Measurements from ENCODE around the gene SP6. TPM values are rescaled to one million over a fixed set of nuclear protein-coding genes. Genes with fewer than 3 reads are reported as not detected.

Gene SP6
- polyA plus RNA-seq, 1 experiment: 0.04 TPM

- POLR2A ChIA-PET: no interaction called here
- peaks cover 29% of the 10 kb centered on the region for H3K27me3 ChIP-seq (ENCODE audit: control insufficient read depth, insufficient read depth, low read length)
- CTCF ChIA-PET: interaction anchor here (2.7 kb wide), 1 partner anchor 27 kb away, joined by 11 read pairs; no protein-coding TSS in a partner anchor
Measured at GRCh38 chr17:47871048-47871447, 20.1 kb upstream of the SP6 start.

GRCh38 chr17:47870056-47870455 is 19.1 kb upstream of the SP6 start:
- TF ChIP-seq, protein P1, sequence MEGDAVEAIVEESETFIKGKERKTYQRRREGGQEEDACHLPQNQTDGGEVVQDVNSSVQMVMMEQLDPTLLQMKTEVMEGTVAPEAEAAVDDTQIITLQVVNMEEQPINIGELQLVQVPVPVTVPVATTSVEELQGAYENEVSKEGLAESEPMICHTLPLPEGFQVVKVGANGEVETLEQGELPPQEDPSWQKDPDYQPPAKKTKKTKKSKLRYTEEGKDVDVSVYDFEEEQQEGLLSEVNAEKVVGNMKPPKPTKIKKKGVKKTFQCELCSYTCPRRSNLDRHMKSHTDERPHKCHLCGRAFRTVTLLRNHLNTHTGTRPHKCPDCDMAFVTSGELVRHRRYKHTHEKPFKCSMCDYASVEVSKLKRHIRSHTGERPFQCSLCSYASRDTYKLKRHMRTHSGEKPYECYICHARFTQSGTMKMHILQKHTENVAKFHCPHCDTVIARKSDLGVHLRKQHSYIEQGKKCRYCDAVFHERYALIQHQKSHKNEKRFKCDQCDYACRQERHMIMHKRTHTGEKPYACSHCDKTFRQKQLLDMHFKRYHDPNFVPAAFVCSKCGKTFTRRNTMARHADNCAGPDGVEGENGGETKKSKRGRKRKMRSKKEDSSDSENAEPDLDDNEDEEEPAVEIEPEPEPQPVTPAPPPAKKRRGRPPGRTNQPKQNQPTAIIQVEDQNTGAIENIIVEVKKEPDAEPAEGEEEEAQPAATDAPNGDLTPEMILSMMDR (IDR thresholded peaks at IDR 0.05; ENCODE audit: low read depth, low read length): no peak
- H3K4me3 ChIP-seq (ENCODE audit: low read depth, low read length): no peak overlapping the region
- H3K27me3 ChIP-seq (ENCODE audit: control insufficient read depth, insufficient read depth, low read length): peaks cover 26% of the 10 kb centered on the region
- DNase-seq (ENCODE audit: low read depth, low spot score): no peak
- no peak overlapping the region for H3K27ac ChIP-seq (ENCODE audit: low read depth, low read length)
- H3K9me3 ChIP-seq (ENCODE audit: control insufficient read depth, insufficient read depth, low read length): peaks cover 3% of the 10 kb centered on the region; the same call in 1 of the 2 replicates
- CTCF ChIA-PET: interaction anchor here (1.3 to 2.7 kb wide), 2 partner anchors 26 to 28 kb away, joined by 4 to 11 read pairs; partner anchors contain the start of gene SCRN2
- POLR2A ChIA-PET: no interaction called here

More at GRCh38 chr17:47871048-47871447, 20.1 kb upstream of the SP6 start:
- TF ChIP-seq, protein P1 (IDR thresholded peaks at IDR 0.05; ENCODE audit: low read depth, low read length): no peak
- peaks cover 3% of the 10 kb centered on the region; the same call in 1 of the 2 replicates for H3K9me3 ChIP-seq (ENCODE audit: control insufficient read depth, insufficient read depth, low read length)
- DNase-seq (ENCODE audit: low read depth, low spot score): no peak
- no peak overlapping the region for H3K27ac ChIP-seq (ENCODE audit: low read depth, low read length)
- no peak overlapping the region for H3K4me3 ChIP-seq (ENCODE audit: low read depth, low read length)

GRCh38 chr17:47869114-47869513 is 18.2 kb upstream of the SP6 start:
- POLR2A ChIA-PET: no interaction called here
- DNase-seq (ENCODE audit: low read depth, low spot score): no peak
- peaks cover 26% of the 10 kb centered on the region for H3K27me3 ChIP-seq (ENCODE audit: control insufficient read depth, insufficient read depth, low read length)
- CTCF ChIA-PET: interaction anchor here (0.7 kb wide), 1 partner anchor 22 kb away, joined by 3 read pairs; no protein-coding TSS in a partner anchor
- H3K27ac ChIP-seq (ENCODE audit: low read depth, low read length): no peak overlapping the region
- H3K4me3 ChIP-seq (ENCODE audit: low read depth, low read length): no peak overlapping the region
- TF ChIP-seq, protein P1 (IDR thresholded peaks at IDR 0.05; ENCODE audit: low read depth, low read length): no peak
- H3K9me3 ChIP-seq (ENCODE audit: control insufficient read depth, insufficient read depth, low read length): peaks cover 3% of the 10 kb centered on the region; the same call in 1 of the 2 replicates

GRCh38 chr17:47867813-47868533 is 17.0 kb upstream of the SP6 start:
- ChIA-PET POLR2A (interaction anchor here (0.6 kb wide), 1 partner anchor 128 kb away, joined by 4 read pairs; no protein-coding TSS in a partner anchor), CTCF (no interaction called here)

DNA sequence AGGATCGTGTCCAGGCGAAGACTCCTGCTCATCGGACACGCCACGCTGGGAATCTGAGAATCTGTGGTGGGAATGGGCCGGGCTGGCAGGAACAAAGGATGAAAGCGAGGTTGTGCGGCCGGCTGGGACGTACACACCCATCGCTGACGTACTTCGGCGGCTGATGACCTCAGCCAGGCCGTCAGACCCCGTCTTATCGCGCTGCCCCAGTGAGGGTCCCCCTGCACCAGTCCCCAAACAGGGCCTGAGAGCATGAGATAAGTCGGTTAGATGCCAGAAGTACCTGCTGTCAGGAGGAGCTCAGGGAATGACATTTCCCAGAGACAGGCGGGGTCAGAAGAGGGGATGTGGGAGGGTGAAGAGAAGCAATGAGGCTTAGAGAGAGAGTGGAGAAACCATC is 16.0 kb upstream of the SP6 start:
- H3K27me3 ChIP-seq (ENCODE audit: control insufficient read depth, insufficient read depth, low read length): peaks cover 8% of the 10 kb centered on the region
- CTCF ChIA-PET: no interaction called here
- no peak for DNase-seq (ENCODE audit: low read depth, low spot score)

More at GRCh38 chr17:47867813-47868533, 17.0 kb upstream of the SP6 start:
- H3K9me3 ChIP-seq (ENCODE audit: control insufficient read depth, insufficient read depth, low read length): peaks cover 9% of the 10 kb centered on the region
- DNase-seq (ENCODE audit: low read depth, low spot score): no peak
- no peak overlapping the region for H3K27ac ChIP-seq (ENCODE audit: low read depth, low read length)
- no peak overlapping the region for H3K4me3 ChIP-seq (ENCODE audit: low read depth, low read length)
- TF ChIP-seq, protein P1 (IDR thresholded peaks at IDR 0.05; ENCODE audit: low read depth, low read length): no peak
- peaks cover 18% of the 10 kb centered on the region for H3K27me3 ChIP-seq (ENCODE audit: control insufficient read depth, insufficient read depth, low read length)

More for the DNA sequence above, 16.0 kb upstream of the SP6 start:
- no peak overlapping the region for H3K27ac ChIP-seq (ENCODE audit: low read depth, low read length)
- TF ChIP-seq, protein P1 (IDR thresholded peaks at IDR 0.05; ENCODE audit: low read depth, low read length): no peak
- POLR2A ChIA-PET: no interaction called here
- peaks cover 9% of the 10 kb centered on the region for H3K9me3 ChIP-seq (ENCODE audit: control insufficient read depth, insufficient read depth, low read length)
- H3K4me3 ChIP-seq (ENCODE audit: low read depth, low read length): no peak overlapping the region
